Endothelial cell of umbilical vein (primary cell): Measurements from ENCODE around the gene CHSY1. TPM values are rescaled to one million over a fixed set of nuclear protein-coding genes. Genes with fewer than 3 reads are reported as not detected.

Experiments used
- BruUV-seq: library from RNA; stranded (reverse); fragments of 400-500 nt; replicated peaks from 2 replicates; lab custom pipeline; 2021; lab: Mats Ljungman, UMichigan
- CTCF ChIA-PET: fragments of 300-600, 350-600 bp; sonication (Branson Sonifier 250); formaldehyde crosslinking; loops from one replicate; lab custom pipeline; 2021; ENCODE audit warnings: antibody characterized with exemption, inconsistent platforms; lab: Charles Lee
- POLR2A ChIA-PET: fragments of 300-600, 350-600 bp; sonication (Branson Sonifier 250); formaldehyde crosslinking; loops from one replicate; lab custom pipeline; 2021; ENCODE audit warnings: antibody characterized with exemption, inconsistent platforms; lab: Charles Lee
- DNase-seq: peaks from one replicate; pipeline ENCODE4 v3.0.0-alpha.2; 2011; ENCODE audit warnings: low read depth, low spot score
- FAIRE-seq: peaks from 2 replicates; lab custom pipeline; 2011; peaks lifted over from hg19 to GRCh38; lab: Jason Lieb, UNC
- H2AFZ ChIP-seq: 2 replicates; pipeline ENCODE4 v1.6.0; 2012; ENCODE audit warnings: low read depth, low read length, control low read depth, inconsistent platforms
- H3K27ac ChIP-seq: 2 replicates; pipeline ENCODE4 v1.5.1; 2011; ENCODE audit warnings: low read depth, mild to moderate bottlenecking, control low read depth, low read length, moderate library complexity; ENCODE audit not compliant: insufficient read depth
- H3K27me3 ChIP-seq, 2 experiments: 2 replicates each; pipeline versions ENCODE4 v1.6.0 to v1.6.1; 2011; ENCODE audit warnings: low read length in 2 of 2, mixed read lengths in 1 of 2; ENCODE audit not compliant: control insufficient read depth in 2 of 2, insufficient read depth in 2 of 2
- H3K36me3 ChIP-seq, 2 experiments: 2 replicates in 1 of 2; 3 replicates in 1 of 2; pipeline ENCODE4 v1.5.1; 2011; ENCODE audit warnings: low read length in 2 of 2, mild to moderate bottlenecking in 1 of 2, moderate library complexity in 1 of 2; ENCODE audit not compliant: control insufficient read depth in 2 of 2, insufficient read depth in 2 of 2; ENCODE audit errors: extremely low read depth in 1 of 2
- H3K4me1 ChIP-seq: 3 replicates; pipeline ENCODE4 v1.5.1; 2011; ENCODE audit warnings: mild to moderate bottlenecking, low read length; ENCODE audit not compliant: control insufficient read depth, insufficient read depth; ENCODE audit errors: extremely low read depth
- H3K4me2 ChIP-seq: 2 replicates; pipeline ENCODE4 v1.6.1; 2011; ENCODE audit warnings: low read length, control low read depth, mixed read lengths; ENCODE audit not compliant: insufficient read depth
- H3K4me3 ChIP-seq, 3 experiments: fragments of 200-600 bp in 1 of 3; sonication (generic), shearing (Covaris generic) in 1 of 3; replicated peaks in 1 of 3; 2 replicates each; pipeline ENCODE4 v1.5.1; 2011 to 2016; ENCODE audit warnings: control low read depth in 3 of 3, low read length in 3 of 3, mild to moderate bottlenecking in 2 of 3, inconsistent platforms in 1 of 3, low read depth in 1 of 3, moderate library complexity in 1 of 3; ENCODE audit not compliant: insufficient read depth in 1 of 3
- H3K79me2 ChIP-seq: 2 replicates; pipeline ENCODE4 v1.6.0; 2012; ENCODE audit warnings: low read length, inconsistent platforms; ENCODE audit not compliant: control insufficient read depth, insufficient read depth
- H3K9ac ChIP-seq: replicated peaks from 2 replicates; pipeline ENCODE3; 2011; ENCODE audit warnings: low read length, control low read depth; ENCODE audit not compliant: insufficient read depth; ENCODE audit errors: extremely low read depth
- H3K9me1 ChIP-seq: replicated peaks from 3 replicates; pipeline ENCODE4 v1.6.0; 2011; ENCODE audit warnings: mild to moderate bottlenecking, low read length; ENCODE audit not compliant: control insufficient read depth, insufficient read depth; ENCODE audit errors: extremely low read depth
- H3K9me3 ChIP-seq: replicated peaks from 2 replicates; pipeline ENCODE4 v1.5.1; 2012; ENCODE audit warnings: low read length, inconsistent platforms; ENCODE audit not compliant: control insufficient read depth, insufficient read depth
- H4K20me1 ChIP-seq: replicated peaks from 2 replicates; pipeline ENCODE3; 2011; ENCODE audit warnings: mild to moderate bottlenecking, low read length; ENCODE audit not compliant: control insufficient read depth, insufficient read depth; ENCODE audit errors: extremely low read depth
- CTCF ChIP-seq, 2 donors: IDR thresholded peaks; 1 replicate in 1 of 2; 2 replicates in 1 of 2; pipeline ENCODE4 v1.5.1; 2011; ENCODE audit warnings: low read length in 2 of 2, mild to moderate bottlenecking in 2 of 2, moderate library complexity in 2 of 2, control low read depth in 1 of 2, inconsistent platforms in 1 of 2, low read depth in 1 of 2; ENCODE audit not compliant: insufficient read depth in 1 of 2; ENCODE audit errors: extremely low read depth in 1 of 2
- EZH2 ChIP-seq: IDR thresholded peaks from 2 replicates; pipeline ENCODE4 v1.6.1; 2012; ENCODE audit warnings: borderline replicate concordance, low read depth, mild to moderate bottlenecking, moderate library complexity, low read length, inconsistent platforms; ENCODE audit not compliant: severe bottlenecking
- FOS ChIP-seq: IDR thresholded peaks from 2 replicates; pipeline ENCODE4 v1.6.1; 2011; ENCODE audit warnings: mild to moderate bottlenecking, low read length, moderate library complexity, borderline replicate concordance; ENCODE audit not compliant: insufficient read depth
- GATA2 ChIP-seq: IDR thresholded peaks from 2 replicates; pipeline ENCODE4 v1.7.0; 2011; ENCODE audit warnings: low read depth, mild to moderate bottlenecking, moderate library complexity, mixed read lengths, low read length; ENCODE audit not compliant: insufficient read length, insufficient read depth
- JUN ChIP-seq: IDR thresholded peaks from 2 replicates; pipeline ENCODE4 v1.6.1; 2011; ENCODE audit warnings: borderline replicate concordance, low read depth; ENCODE audit not compliant: insufficient read length, insufficient read depth
- MAX ChIP-seq: IDR thresholded peaks from 2 replicates; pipeline ENCODE4 v1.6.1; 2011; ENCODE audit not compliant: insufficient read depth, insufficient read length
- MYC ChIP-seq: IDR thresholded peaks from one replicate; pipeline ENCODE4 v1.6.1; 2011; ENCODE audit warnings: mild to moderate bottlenecking, low read depth, low read length
- POLR2A ChIP-seq: IDR thresholded peaks from 2 replicates; pipeline ENCODE4 v1.6.1; 2012; ENCODE audit warnings: low read depth, mild to moderate bottlenecking, control low read depth, low read length
- POLR2AphosphoS5 ChIP-seq: IDR thresholded peaks from 2 replicates; pipeline ENCODE4 v1.6.1; 2012; ENCODE audit warnings: low read depth, mild to moderate bottlenecking, control low read depth, low read length, moderate library complexity; ENCODE audit not compliant: insufficient read depth
- dilution Hi-C: fragments of 300-500 bp; cut with MboI; formaldehyde crosslinking; loops from one replicate; pipeline ENCODE4 v1.15.0; 2019; ENCODE audit warnings: low sequenced_read_pairs; ENCODE audit not compliant: extremely low pct_ligation_motif_present
- intact Hi-C: fragments of 100-400 bp; cut with micrococcal nuclease; formaldehyde crosslinking; loops from one replicate; pipeline ENCODE4 v1.10.0; 2022
- polyA plus RNA-seq, 4 experiments: library from polyadenylated mRNA; depleted of rRNA in 3 of 4; stranded (reverse) in 3 of 4; unstranded in 1 of 4; fragments of >200 nt; gene quantifications; 2 replicates each; pipeline versions ENCODE4 v1.2.1 to v1.2.3, GENCODE V29; 2011 to 2012; ENCODE audit warnings: missing spikeins in 1 of 4
- total RNA-seq: library from RNA; stranded (reverse); gene quantifications from 2 replicates; pipeline ENCODE4 v1.2.3, GENCODE V29; 2021

Gene CHSY1
- total and polyA plus RNA-seq, 2 donors (not counting 3 experiments of a cell fraction or from before 2014, with no cell fraction given) = 23.7 to 50.8 TPM

GRCh38 chr15:101239724-101240136, 12.1 kb downstream of the CHSY1 start:
- no peak overlapping the region for H3K9ac ChIP-seq
- H4K20me1 ChIP-seq = peaks cover 17% of the 10 kb centered on the region
- DNase-seq = no peak
- intact Hi-C loops = no loop called here
- H3K79me2 ChIP-seq = peaks cover 93% of the 10 kb centered on the region
- H3K9me3 ChIP-seq = no peaks in the 10 kb centered on the region
- peaks cover 2% of the 10 kb centered on the region in 2 experiments for H3K36me3 ChIP-seq
- FAIRE-seq = no peak
- H3K9me1 ChIP-seq = no peaks in the 10 kb centered on the region
- no peak overlapping the region for H3K4me2 ChIP-seq
- BruUV-seq = no TSS peak
- H3K4me1 ChIP-seq = peaks cover 25% of the 10 kb centered on the region
- no peaks in the 10 kb centered on the region for H3K27me3 ChIP-seq
- TF ChIP-seq EZH2 = no peak
- no peak for TF ChIP-seq POLR2A
- TF ChIP-seq JUN = no peak
- no peak for TF ChIP-seq GATA2
- no peak for TF ChIP-seq MYC
- TF ChIP-seq FOS = no peak
- no peak for TF ChIP-seq POLR2AphosphoS5
- no peak for TF ChIP-seq MAX
- TF ChIP-seq CTCF (IDR thresholded peaks at IDR 0.05; ENCODE audit: extremely low read depth in 1 of 2, insufficient read depth in 1 of 2, low read depth in 1 of 2, low read length in 2 of 2) = no peak
- ChIA-PET CTCF (interaction anchor here (1.1 to 2.0 kb wide), 4 partner anchors 8 to 143 kb away, joined by 3 to 6 read pairs (median 4); no protein-coding TSS in a partner anchor), POLR2A (no interaction called here)
- no peak overlapping the region for H2AFZ ChIP-seq
- H3K27ac ChIP-seq = no peak overlapping the region
- no peak overlapping the region for H3K4me3 ChIP-seq
- dilution Hi-C loops = loop anchor here (5.0 kb wide), 1 partner anchor 32 kb away; no protein-coding TSS in a partner anchor
